Activated CD8-positive, alpha-beta memory T cell treated with anti-CD3 and anti-CD28 coated beads for 1 hour (primary cell): ENCODE results near the gene CUL4A.
A peak's percentile ranks its signal among the peaks of the same experiment; 100 is the strongest.
"Not testable (repeated sequence)": the region's sequence is repeated elsewhere in the genome, so short reads cannot be mapped to it uniquely, and the experiment has no call there.

ENCODE experiments used
- DNase-seq, 2 donors: peaks; one replicate each; pipeline ENCODE4 v3.0.0-alpha.2; 2020; ENCODE audit warnings: low read depth in 1 of 2; ENCODE audit errors: extremely low read depth in 1 of 2

Gene CUL4A

GRCh38 chr13:113209336-113209758 is at the start of gene CUL4A:
Gene CUL4A, plus strand, starts transcription at chr13:113209613. Its CDS starts 15 bp downstream, at chr13:113209628.
- DNase-seq = peak; percentile 28 to 63

GRCh38 chr13:113159701-113160100 is 49.7 kb upstream of the CUL4A start:
- DNase-seq = no peak

- no peak for DNase-seq
These were observed 48.4 kb upstream of the CUL4A start for GRCh38 chr13:113160983-113161382.

GRCh38 chr13:113161433-113161832 is 48.0 kb upstream of the CUL4A start:
- no peak for DNase-seq

- not testable (repeated sequence) for DNase-seq
These were observed 47.4 kb upstream of the CUL4A start for GRCh38 chr13:113161975-113162374.

GRCh38 chr13:113162783-113163685 is 46.4 kb upstream of the CUL4A start:
- no peak for DNase-seq

GRCh38 chr13:113164492-113164891 is 44.9 kb upstream of the CUL4A start:
- no peak for DNase-seq

GRCh38 chr13:113166266-113166665 is 43.1 kb upstream of the CUL4A start:
- no peak for DNase-seq

DNA sequence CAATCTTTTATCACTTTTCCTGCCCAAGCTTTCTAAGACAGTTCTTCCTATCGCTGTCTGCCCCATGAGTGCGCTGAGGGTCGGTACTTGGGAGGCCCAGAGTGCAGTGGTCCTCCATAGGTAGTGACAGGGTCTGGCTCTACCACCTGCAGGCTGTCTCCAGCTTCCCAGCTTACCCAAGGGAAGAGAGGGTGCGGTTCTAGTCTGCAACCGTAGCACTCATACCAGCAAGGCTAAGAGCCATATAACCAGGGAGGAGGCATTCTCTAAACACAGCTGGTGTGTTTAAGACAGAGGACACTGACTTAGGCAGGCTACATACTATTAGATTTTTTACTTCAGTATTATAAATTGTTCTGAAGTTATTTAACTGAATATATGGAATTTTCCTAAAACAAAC is 42.7 kb upstream of the CUL4A start:
- no peak for DNase-seq

- DNase-seq = no peak
These were observed 42.3 kb upstream of the CUL4A start for GRCh38 chr13:113167155-113167554.

DNA sequence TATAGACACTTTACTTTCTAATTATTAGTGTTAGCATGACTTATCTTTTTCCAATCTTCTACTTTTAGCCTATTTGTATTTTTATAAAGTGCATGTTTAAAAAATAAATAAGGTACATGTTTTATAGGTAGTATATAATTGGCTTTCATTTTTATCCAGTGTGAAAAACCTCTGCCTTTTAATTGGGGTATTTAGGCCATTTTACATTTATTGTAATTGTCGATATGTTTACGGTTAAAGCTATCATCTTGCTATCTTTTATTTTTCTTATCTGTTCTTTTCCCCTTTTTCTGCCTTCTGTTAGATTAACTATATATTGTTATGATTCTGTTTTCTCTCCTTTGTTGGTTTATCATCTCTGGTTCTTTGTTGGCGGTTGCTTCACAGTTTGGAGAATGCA is 41.8 kb upstream of the CUL4A start:
- no peak for DNase-seq

- DNase-seq = no peak
These were observed 41.2 kb upstream of the CUL4A start for GRCh38 chr13:113168211-113168610.

- no peak for DNase-seq
These were observed 39.8 kb upstream of the CUL4A start for GRCh38 chr13:113169277-113170272.

GRCh38 chr13:113170511-113170910 is 38.9 kb upstream of the CUL4A start:
- no peak for DNase-seq

- DNase-seq = no peak
These were observed 37.9 kb upstream of the CUL4A start for GRCh38 chr13:113171250-113172125.

DNA sequence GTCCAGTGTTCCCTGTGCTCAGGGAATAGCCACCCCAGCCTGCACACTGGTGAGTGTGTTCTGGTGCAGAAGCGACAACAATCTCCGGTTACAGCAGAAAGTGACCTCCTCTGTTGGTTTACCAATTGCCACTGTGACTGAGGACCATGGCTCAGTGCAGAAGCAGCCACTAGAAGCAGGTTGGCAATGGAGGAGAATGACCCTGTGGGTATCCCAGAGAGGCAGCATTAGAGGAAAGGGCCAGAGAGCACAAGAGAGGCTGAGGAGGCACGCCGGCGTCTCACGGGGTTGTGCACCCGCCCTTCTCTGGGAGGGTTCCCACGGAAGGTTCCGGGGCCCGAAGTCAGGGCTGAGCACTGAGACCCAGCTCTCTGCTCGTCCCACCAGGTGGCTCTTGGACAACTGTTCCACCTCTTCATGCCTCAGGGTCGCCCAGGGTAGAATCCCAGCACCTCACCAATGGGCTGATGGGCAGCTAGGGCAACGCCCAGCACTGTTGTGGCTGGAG is 36.9 kb upstream of the CUL4A start:
- DNase-seq = no peak

DNA sequence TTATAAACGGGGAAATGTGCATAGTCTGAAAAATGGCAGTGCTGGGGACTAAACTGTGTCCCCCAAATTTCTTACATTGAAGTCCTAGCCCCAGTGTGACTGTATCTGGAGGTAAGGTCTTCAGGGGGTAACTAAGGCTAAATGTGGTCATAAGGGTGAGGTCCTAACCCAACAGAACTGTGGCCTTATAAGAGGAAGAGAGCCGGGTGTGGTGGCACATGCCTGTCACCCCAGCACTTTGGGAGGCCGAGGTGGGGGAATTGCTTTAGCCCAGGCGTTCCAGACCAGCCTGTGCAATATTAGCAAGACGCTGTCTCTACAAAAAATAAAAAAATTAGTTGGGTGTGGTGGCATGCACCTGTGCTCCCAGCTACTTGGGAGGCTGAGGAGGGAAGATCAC is 33.1 kb upstream of the CUL4A start:
- DNase-seq = peak; percentile 37 to 44

DNA sequence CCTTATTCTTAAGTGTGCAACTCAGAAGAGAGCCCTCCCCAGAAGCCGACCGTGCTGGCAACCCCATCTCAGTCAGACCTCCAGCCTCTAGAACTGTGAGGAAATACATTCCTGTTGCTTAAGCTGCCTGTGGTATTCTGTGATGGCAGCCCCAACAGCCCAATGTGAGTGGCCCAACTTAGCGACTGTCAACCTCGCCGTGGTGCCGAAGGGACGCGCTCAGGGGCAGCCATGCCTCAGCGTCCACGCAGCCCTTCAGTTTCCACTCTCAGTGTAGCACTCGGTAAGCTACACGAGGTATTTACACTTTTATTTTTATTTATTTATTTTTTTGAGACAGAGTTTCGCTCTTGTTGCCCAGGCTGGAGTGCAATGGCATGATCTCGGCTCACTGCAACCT is 32.6 kb upstream of the CUL4A start:
- no peak for DNase-seq

GRCh38 chr13:113178070-113178895 is 31.1 kb upstream of the CUL4A start:
- DNase-seq = no peak

DNA sequence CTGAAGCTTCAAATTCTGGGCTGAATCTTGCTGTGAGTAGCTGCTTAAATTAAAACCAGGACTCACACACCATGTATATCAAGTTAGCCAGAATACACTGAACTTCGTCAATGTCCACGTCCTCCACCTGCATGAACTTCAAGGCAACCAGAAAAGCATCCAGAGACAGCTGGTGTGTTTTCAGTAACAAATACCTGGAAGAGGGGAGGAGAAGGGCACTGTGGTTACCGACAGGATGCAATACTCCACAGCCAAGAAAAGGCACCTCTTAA is 30.6 kb upstream of the CUL4A start:
- DNase-seq = no peak
